CD4-positive, CD25-positive, alpha-beta regulatory T cell (primary cell): ENCODE data around the gene THAP7. TPM values are rescaled to one million over a fixed set of nuclear protein-coding genes. Genes with fewer than 3 reads are reported as not detected.

ENCODE experiments used
- ATAC-seq, 2 donors: fragments of 150-1000 bp; cut with Tn5 transposase; one replicate each; pipeline ENCODE4 v1.10.0; 2021; ENCODE audit warnings: low read depth in 2 of 2, moderate number of reproducible peaks in 2 of 2, moderate library complexity in 1 of 2
- DNase-seq, 3 donors: peaks; one replicate each; pipeline versions ENCODE4 v3.0.0 to v3.0.0-alpha.2; 2012 to 2022; ENCODE audit warnings: mixed read lengths in 1 of 3
- H3K27ac ChIP-seq: one replicate; pipeline ENCODE4 v1.7.0; 2013; ENCODE audit warnings: mild to moderate bottlenecking, low read length; ENCODE audit not compliant: insufficient read depth, poor library complexity, severe bottlenecking
- H3K27me3 ChIP-seq: one replicate; pipeline ENCODE4 v1.7.0; 2013; ENCODE audit warnings: low read length; ENCODE audit not compliant: control insufficient read depth, insufficient read depth
- H3K36me3 ChIP-seq: one replicate; pipeline ENCODE4 v1.7.0; 2013; ENCODE audit warnings: mild to moderate bottlenecking, low read length, moderate library complexity; ENCODE audit not compliant: control insufficient read depth, insufficient read depth
- H3K4me1 ChIP-seq: 2 replicates; pipeline ENCODE4 v1.7.0; 2013; ENCODE audit warnings: mild to moderate bottlenecking, low read length; ENCODE audit not compliant: insufficient read depth, control insufficient read depth, poor library complexity, severe bottlenecking
- H3K4me3 ChIP-seq: one replicate; pipeline ENCODE4 v1.7.0; 2013; ENCODE audit warnings: low read depth, mild to moderate bottlenecking, low read length, moderate library complexity
- H3K9me3 ChIP-seq, 2 experiments: 1 replicate in 1 of 2; 2 replicates in 1 of 2; pipeline ENCODE4 v1.7.0; 2013; ENCODE audit warnings: low read length in 2 of 2, mild to moderate bottlenecking in 1 of 2, moderate library complexity in 1 of 2; ENCODE audit not compliant: control insufficient read depth in 2 of 2
- H3K27ac Mint-ChIP-seq, 3 donors: one replicate each; pipeline ENCODE4 v1.8.0; 2020 to 2022; ENCODE audit warnings: mild to moderate bottlenecking in 3 of 3, mixed read lengths in 3 of 3, moderate library complexity in 2 of 3
- H3K27me3 Mint-ChIP-seq: one replicate; pipeline ENCODE4 v1.8.0; 2022; ENCODE audit warnings: mild to moderate bottlenecking, mixed read lengths
- H3K36me3 Mint-ChIP-seq: one replicate; pipeline ENCODE4 v1.8.0; 2020; ENCODE audit warnings: mixed read lengths
- H3K4me1 Mint-ChIP-seq, 4 donors: one replicate each; pipeline ENCODE4 v1.8.0; 2020 to 2022; ENCODE audit warnings: mixed read lengths in 4 of 4, mild to moderate bottlenecking in 1 of 4
- H3K4me3 Mint-ChIP-seq, 4 donors: one replicate each; pipeline ENCODE4 v1.8.0; 2020 to 2022; ENCODE audit warnings: mild to moderate bottlenecking in 4 of 4, mixed read lengths in 4 of 4, moderate library complexity in 3 of 4
- H3K9me3 Mint-ChIP-seq, 7 donors: one replicate each; pipeline ENCODE4 v1.8.0; 2020 to 2022; ENCODE audit warnings: mixed read lengths in 7 of 7, mild to moderate bottlenecking in 3 of 7, moderate library complexity in 2 of 7
- polyA plus RNA-seq, 4 donors: library from polyadenylated mRNA; unstranded; fragments of 300-500 nt; fragmentation: Illumina TruSeq; gene quantifications; one replicate each; pipeline ENCODE4 v1.2.3, GENCODE V29; 2021
- total RNA-seq: library from RNA; stranded (reverse); gene quantifications from one replicate; pipeline ENCODE4 v1.2.3, GENCODE V29; 2022

Gene THAP7
- total and polyA plus RNA-seq, 5 donors from 2014 or later, result 38.5 to 58.0 (median 43.5) TPM

- Histone ChIP-seq H3K27me3 (no peaks in the 10 kb centered on the region), H3K27ac (no peak overlapping the region), H3K9me3 (no peaks in the 10 kb centered on the region), H3K36me3 (peaks cover 30% of the 10 kb centered on the region), H3K4me3 (no peak overlapping the region), H3K4me1 (peaks cover 6% of the 10 kb centered on the region)
- Mint-ChIP-seq H3K27ac (peak overlapping the region in 1 of 3 donors; percentile 57), H3K36me3 (no peaks in the 10 kb centered on the region), H3K4me1 (peaks cover 0 to 19% (median 3%) of the 10 kb centered on the region in 4 donors), H3K9me3 (peaks cover 0 to 1% (median 0%) of the 10 kb centered on the region in 7 donors), H3K4me3 (no peak overlapping the region), H3K27me3 (no peaks in the 10 kb centered on the region)
- ATAC-seq (no peak), DNase-seq (no peak)
These were observed 6.4 kb downstream of the THAP7 start for GRCh38 chr22:20995329-20996030.

GRCh38 chr22:20994902-20995241 lies 7.0 kb downstream of the THAP7 start:
- peaks cover 0 to 1% (median 0%) of the 10 kb centered on the region in 7 donors for H3K9me3 Mint-ChIP-seq
- H3K4me3 ChIP-seq, result no peak overlapping the region
- no peaks in the 10 kb centered on the region for H3K27me3 Mint-ChIP-seq
- H3K4me3 Mint-ChIP-seq, result no peak overlapping the region
- peaks cover 0 to 15% (median 2%) of the 10 kb centered on the region in 4 donors for H3K4me1 Mint-ChIP-seq
- no peak overlapping the region for H3K27ac Mint-ChIP-seq
- H3K9me3 ChIP-seq, result no peaks in the 10 kb centered on the region
- DNase-seq (no peak), ATAC-seq (no peak)
- H3K36me3 ChIP-seq, result peaks cover 26% of the 10 kb centered on the region
- H3K36me3 Mint-ChIP-seq, result peaks cover 3% of the 10 kb centered on the region
- no peaks in the 10 kb centered on the region for H3K27me3 ChIP-seq
- H3K4me1 ChIP-seq, result no peaks in the 10 kb centered on the region
- H3K27ac ChIP-seq, result no peak overlapping the region

DNA sequence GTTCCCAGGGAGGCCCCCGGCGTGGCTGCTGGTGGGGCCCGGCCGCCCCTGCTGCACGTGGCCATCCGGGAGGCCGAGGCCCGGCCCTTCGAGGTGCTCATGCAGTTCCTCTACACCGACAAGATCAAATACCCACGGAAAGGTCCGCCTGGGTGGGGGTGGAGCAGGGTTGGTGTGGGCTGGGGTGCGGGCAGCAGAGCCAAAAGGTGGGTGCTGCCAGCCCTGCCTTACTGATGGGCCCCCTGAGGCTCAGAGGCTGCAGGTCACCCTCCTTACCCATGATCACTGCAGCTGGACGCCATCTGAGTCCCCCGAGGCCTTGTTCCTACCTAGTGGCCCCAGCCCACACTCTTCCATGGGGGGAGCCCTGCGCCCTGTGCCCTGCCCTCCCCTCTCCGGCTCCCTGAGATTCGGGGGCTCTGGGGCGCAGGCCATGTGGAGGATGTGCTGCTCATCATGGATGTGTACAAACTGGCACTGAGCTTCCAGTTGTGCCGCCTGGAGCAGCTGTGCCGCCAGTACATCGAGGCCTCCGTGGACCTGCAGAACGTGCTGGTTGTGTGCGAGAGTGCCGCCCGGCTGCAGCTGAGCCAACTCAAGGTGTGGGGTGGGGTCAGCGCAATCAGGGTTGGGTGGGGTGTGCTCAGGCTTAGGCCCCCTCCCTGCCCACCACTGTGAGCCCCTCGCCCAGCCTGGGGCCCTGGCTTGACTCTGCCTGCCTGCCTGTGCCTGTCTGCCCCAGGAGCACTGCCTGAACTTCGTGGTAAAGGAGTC lies 7.6 kb downstream of the THAP7 start:
- DNase-seq, result no peak
- H3K4me3 Mint-ChIP-seq, result no peak overlapping the region
- peaks cover 3% of the 10 kb centered on the region for H3K36me3 Mint-ChIP-seq
- H3K4me1 ChIP-seq, result no peaks in the 10 kb centered on the region
- peaks cover 0 to 12% (median 2%) of the 10 kb centered on the region in 4 donors for H3K4me1 Mint-ChIP-seq
- no peak overlapping the region for H3K27ac Mint-ChIP-seq
- ATAC-seq, result no peak
- H3K27me3 Mint-ChIP-seq, result no peaks in the 10 kb centered on the region
- no peak overlapping the region for H3K27ac ChIP-seq
- peaks cover 0 to 1% (median 0%) of the 10 kb centered on the region in 7 donors for H3K9me3 Mint-ChIP-seq
- no peak overlapping the region for H3K4me3 ChIP-seq
- H3K9me3 ChIP-seq, result no peaks in the 10 kb centered on the region
- peaks cover 22% of the 10 kb centered on the region for H3K36me3 ChIP-seq
- H3K27me3 ChIP-seq, result no peaks in the 10 kb centered on the region

DNA sequence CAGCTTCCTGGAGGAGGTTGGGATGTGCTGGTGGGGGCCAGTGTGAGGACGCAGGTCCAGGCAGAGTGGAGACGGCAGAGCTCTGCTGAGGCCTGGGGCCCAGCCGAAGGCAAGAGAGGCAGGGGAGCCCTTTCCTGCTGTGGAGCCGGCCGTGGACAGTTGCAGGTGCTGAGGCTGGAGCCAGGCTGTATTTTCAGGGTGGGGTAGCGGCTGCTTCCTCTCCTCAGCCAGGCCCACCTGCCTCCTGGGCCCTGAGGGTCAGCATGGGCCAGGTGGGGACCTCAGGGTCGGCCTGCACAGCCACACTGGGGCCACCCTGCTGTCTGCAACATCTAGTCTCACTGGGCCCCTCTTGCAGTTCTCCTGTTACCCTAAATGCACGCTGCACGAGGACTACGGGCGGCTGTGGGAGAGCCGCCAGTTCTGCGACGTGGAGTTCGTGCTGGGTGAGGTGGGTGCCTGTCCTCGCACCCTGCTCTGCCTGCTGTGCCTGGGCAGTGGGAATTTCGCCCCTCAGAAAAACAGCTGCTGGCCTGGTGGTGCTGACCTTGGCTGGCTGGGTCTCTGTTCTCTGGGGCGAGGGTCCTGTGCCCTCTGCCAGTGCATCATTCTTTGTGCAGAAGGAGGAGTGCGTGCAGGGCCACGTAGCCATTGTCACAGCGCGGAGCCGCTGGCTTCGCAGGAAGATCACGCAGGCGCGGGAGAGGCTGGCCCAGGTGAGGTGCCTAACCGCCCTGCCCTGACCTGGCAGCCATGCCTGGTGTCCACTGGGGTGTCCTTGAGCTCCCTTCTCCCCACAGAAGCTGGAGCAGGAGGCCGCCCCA lies 8.4 kb downstream of the THAP7 start:
- peaks cover 0 to 5% (median 0%) of the 10 kb centered on the region in 4 donors for H3K4me1 Mint-ChIP-seq
- no peak for ATAC-seq
- H3K4me3 Mint-ChIP-seq, result no peak overlapping the region
- no peaks in the 10 kb centered on the region for H3K27me3 Mint-ChIP-seq
- H3K36me3 Mint-ChIP-seq, result peaks cover 3% of the 10 kb centered on the region
- H3K27ac ChIP-seq, result no peak overlapping the region
- H3K27me3 ChIP-seq, result no peaks in the 10 kb centered on the region
- H3K9me3 ChIP-seq, result no peaks in the 10 kb centered on the region
- peaks cover 17% of the 10 kb centered on the region for H3K36me3 ChIP-seq
- no peaks in the 10 kb centered on the region for H3K4me1 ChIP-seq
- H3K4me3 ChIP-seq, result no peak overlapping the region
- DNase-seq, result no peak
- peaks cover 0 to 1% (median 0%) of the 10 kb centered on the region in 7 donors for H3K9me3 Mint-ChIP-seq
- H3K27ac Mint-ChIP-seq, result no peak overlapping the region

DNA sequence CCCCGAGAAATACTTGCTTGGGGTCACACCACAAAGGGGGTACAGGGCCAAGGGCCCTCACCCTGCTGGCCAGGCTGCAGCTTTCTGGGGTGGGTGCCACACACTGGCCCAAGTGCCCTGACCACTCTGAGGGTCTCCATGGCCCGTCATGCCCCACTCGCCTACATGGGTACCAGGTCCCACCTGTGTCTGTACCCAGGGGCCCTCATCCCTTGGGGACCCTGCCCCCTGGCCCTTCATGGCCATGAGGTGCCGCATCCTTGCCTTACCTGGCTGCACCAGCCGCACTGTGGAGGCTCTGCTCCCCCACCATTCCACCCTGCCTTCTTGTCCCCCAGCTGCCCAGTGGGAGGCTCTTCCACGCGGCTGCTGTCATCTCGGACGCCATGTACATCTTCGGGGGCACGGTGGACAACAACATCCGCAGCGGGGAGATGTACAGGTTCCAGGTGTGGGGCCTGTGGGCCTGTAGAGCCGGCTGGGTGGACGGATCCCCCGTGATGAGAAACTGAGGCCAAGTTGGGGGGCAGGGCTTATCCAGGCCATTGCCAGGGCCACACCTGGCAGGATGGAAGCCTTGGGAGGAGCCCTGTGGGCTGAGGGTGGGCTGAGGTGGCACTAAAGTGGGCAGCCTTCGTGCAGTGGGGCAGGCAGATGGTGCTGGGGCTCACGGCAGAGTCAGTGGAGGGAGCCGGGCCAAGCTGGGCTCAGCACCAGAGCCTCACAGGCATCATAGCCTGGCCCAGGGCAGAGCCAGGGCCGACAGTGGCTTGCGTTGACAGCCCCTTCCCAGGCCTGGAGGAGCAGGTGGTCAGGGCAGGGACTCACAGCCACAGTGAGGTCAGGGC lies 9.2 kb downstream of the THAP7 start:
- Mint-ChIP-seq H3K36me3 (peaks cover 8% of the 10 kb centered on the region), H3K27me3 (no peaks in the 10 kb centered on the region), H3K9me3 (peaks cover 0 to 1% (median 0%) of the 10 kb centered on the region in 7 donors), H3K27ac (no peak overlapping the region), H3K4me1 (peaks cover 0 to 2% (median 0%) of the 10 kb centered on the region in 4 donors), H3K4me3 (no peak overlapping the region)
- no peak for ATAC-seq
- Histone ChIP-seq H3K27me3 (no peaks in the 10 kb centered on the region), H3K36me3 (peaks cover 16% of the 10 kb centered on the region), H3K4me3 (no peak overlapping the region), H3K27ac (no peak overlapping the region), H3K4me1 (no peaks in the 10 kb centered on the region), H3K9me3 (no peaks in the 10 kb centered on the region)
- DNase-seq, result no peak

- no peak overlapping the region for H3K4me3 ChIP-seq
- peaks cover 0 to 1% (median 0%) of the 10 kb centered on the region in 7 donors for H3K9me3 Mint-ChIP-seq
- H3K36me3 ChIP-seq, result peaks cover 21% of the 10 kb centered on the region
- H3K27me3 Mint-ChIP-seq, result no peaks in the 10 kb centered on the region
- DNase-seq, result no peak
- H3K4me3 Mint-ChIP-seq, result no peak overlapping the region
- H3K36me3 Mint-ChIP-seq, result peaks cover 9% of the 10 kb centered on the region
- no peak overlapping the region for H3K27ac ChIP-seq
- no peaks in the 10 kb centered on the region for H3K4me1 ChIP-seq
- H3K9me3 ChIP-seq, result no peaks in the 10 kb centered on the region
- ATAC-seq, result no peak
- no peaks in the 10 kb centered on the region for H3K27me3 ChIP-seq
- H3K4me1 Mint-ChIP-seq, result peaks cover 0 to 2% (median 0%) of the 10 kb centered on the region in 4 donors
- no peak overlapping the region for H3K27ac Mint-ChIP-seq
These were observed 9.9 kb downstream of the THAP7 start for GRCh38 chr22:20992056-20992442.
